Right cardiac atrium (tissue), 5 donors: Measurements from ENCODE around the gene FOXI1. TPM values are rescaled to one million over a fixed set of nuclear protein-coding genes. Genes with fewer than 3 reads are reported as not detected.

ENCODE experiments used
- ATAC-seq, 2 donors: fragments of 200-7000 bp; cut with Tn5 transposase; one replicate each; pipeline versions ENCODE4 v1.8.0 to v1.9.1; 2020; ENCODE audit warnings: moderate library complexity in 2 of 2, mild to moderate bottlenecking in 1 of 2
- DNase-seq, 3 donors: peaks; one replicate each; pipeline ENCODE4 v3.0.0-alpha.2; 2020
- H3K27ac ChIP-seq: one replicate; pipeline ENCODE4 v1.5.1; 2013; ENCODE audit warnings: mild to moderate bottlenecking, low read length, control low read depth, moderate library complexity
- H3K27me3 ChIP-seq: one replicate; pipeline ENCODE4 v1.6.1; 2013; ENCODE audit not compliant: control insufficient read depth, insufficient read depth
- H3K4me1 ChIP-seq: one replicate; pipeline ENCODE4 v1.6.1; 2013; ENCODE audit warnings: low read length; ENCODE audit not compliant: control insufficient read depth, insufficient read depth
- H3K4me3 ChIP-seq: one replicate; pipeline ENCODE4 v1.5.1; 2013; ENCODE audit warnings: low read length, control low read depth
- H3K9me3 ChIP-seq: one replicate; pipeline ENCODE4 v1.6.1; 2013; ENCODE audit warnings: low read length; ENCODE audit not compliant: control insufficient read depth
- whole genome bisulfite sequencing: extraction: QIAGEN DNeasy Blood & Tissue Kit; methylation state at CpG from one replicate; pipeline ENCODE4 v1.1.7; 2013; 5-methylcytosine and 5-hydroxymethylcytosine counted together
- intact Hi-C, 4 donors: fragments of 100-400 bp; cut with DNase I; formaldehyde crosslinking; loops; one replicate each; pipeline versions ENCODE4 v1.11.0 to v1.14.0; 2022 to 2023
- polyA plus RNA-seq: library from polyadenylated mRNA; stranded (reverse); fragments of 200-250 nt; gene quantifications from one replicate; pipeline ENCODE4 v1.2.3, GENCODE V29; 2013
- total RNA-seq, 4 donors: library from RNA; stranded (reverse); fragmentation: NEBNext Ultra II Directional; extraction: Animal tissue kit (Norgen Biotek cat#: 25700); gene quantifications; one replicate each; pipeline ENCODE4 v1.2.1, GENCODE V29; 2021
- donor health status: healthy with polysubstance abuse.
- donor health status: DM: no; HTN: yes; CAD: no.
- donor health status: DM: no; HTN: no; CAD: no.
- donor health status: DM: no; HTN: yes; CAD: no; lungs with severe emphysema.
- donor health status: DM: yes; HTN: yes; CAD: no.

The FOXI1 gene
- total and polyA plus RNA-seq, 5 donors: not detected

DNA sequence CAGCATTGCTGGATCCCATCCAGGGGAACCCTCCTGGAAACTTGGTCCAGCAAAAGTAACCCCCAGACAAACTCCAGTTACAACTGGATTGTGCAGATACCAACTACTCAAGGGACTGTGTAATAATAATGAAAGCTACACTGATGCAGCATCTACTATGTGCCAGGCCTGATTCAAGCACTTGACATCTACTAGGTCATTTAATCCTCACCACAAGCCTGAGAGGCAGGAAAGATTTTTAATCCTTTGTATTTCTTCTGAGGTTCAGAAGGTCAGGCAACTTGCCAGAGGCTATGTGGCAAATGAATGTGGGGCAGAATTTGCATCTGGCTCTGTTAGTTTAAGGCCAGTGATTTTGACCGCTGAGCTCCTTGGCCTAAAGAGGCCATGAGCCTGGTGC is 29.5 kb upstream of the FOXI1 start:
- Histone ChIP-seq H3K27ac (no peak overlapping the region), H3K9me3 (no peaks in the 10 kb centered on the region), H3K4me1 (no peaks in the 10 kb centered on the region), H3K4me3 (no peak overlapping the region), H3K27me3 (no peaks in the 10 kb centered on the region)
- intact Hi-C loops: loop anchor here in 1 of 4 donors (10.0 kb wide), 1 partner anchor 381 kb away; no protein-coding TSS in a partner anchor
- no peak for ATAC-seq
- 48% methylated on average over 1 of the region's 1 CpG for WGBS
- no peak for DNase-seq

DNA sequence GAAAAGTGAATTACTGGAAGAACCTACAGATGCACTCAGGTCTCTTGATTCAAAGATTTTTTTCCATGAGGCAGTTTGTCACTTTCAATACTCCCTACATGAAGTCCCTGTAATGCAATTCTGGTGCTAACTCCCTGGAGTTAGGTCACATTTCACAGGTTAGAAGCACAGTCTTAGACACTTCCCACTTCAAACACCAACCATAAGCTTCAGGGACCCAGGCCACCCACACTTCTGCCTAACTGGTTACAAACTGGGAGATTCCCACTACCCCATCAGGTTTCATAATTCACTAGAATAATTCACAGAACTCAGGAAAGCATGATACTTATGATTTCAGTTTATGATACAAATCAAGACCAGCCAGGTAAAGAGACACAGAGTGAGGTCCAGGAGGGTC is 29.0 kb upstream of the FOXI1 start:
- Histone ChIP-seq H3K27ac (no peak overlapping the region), H3K27me3 (no peaks in the 10 kb centered on the region), H3K4me1 (no peaks in the 10 kb centered on the region), H3K4me3 (no peak overlapping the region), H3K9me3 (no peaks in the 10 kb centered on the region)
- ATAC-seq: no peak
- DNase-seq: no peak
- intact Hi-C loops: loop anchor here in 1 of 4 donors (10.0 kb wide), 1 partner anchor 382 kb away; no protein-coding TSS in a partner anchor

DNA sequence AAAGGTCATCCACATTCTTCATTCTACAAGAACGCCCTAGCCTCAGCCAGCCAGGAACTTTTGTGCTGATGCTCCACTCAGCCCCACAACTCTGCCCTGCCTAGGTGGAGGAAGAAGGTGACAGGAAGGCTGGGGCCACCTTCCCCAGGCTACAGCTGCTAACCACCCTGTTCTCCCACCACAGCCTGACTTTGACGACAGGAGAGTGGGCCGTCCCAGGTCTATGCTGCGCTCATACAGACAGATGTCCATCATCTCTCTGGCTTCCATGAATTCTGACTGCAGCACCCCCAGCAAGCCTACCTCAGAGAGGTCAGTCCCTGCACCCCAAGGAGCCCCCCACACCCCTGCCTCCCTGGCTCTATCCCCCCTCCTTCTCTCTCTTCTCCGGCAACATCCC is 28.2 kb upstream of the FOXI1 start:
- ATAC-seq (no peak), DNase-seq (no peak)
- intact Hi-C loops: loop anchor here in 1 of 4 donors (10.0 kb wide), 1 partner anchor 383 kb away; no protein-coding TSS in a partner anchor

DNA sequence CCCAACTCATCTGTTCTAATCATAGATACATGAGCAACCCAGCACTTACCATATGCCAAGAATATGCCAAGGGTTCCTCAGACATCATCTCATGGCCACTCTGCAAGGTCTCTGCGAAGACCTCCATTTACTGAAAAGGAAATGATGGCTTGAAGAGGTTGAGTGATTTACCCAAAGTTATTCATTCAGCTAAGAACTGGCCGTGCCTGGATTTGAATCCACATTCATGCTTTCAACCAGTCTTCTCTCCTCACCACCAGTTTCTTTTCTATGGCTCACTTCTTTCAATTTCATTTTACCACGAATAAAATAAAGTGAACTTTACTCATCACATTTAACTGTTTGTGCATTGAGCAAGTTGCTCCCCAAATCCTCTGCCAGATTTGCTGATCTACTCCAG is 27.2 kb upstream of the FOXI1 start:
- Histone ChIP-seq H3K4me3 (no peak overlapping the region), H3K9me3 (no peaks in the 10 kb centered on the region), H3K27ac (no peak overlapping the region), H3K4me1 (no peaks in the 10 kb centered on the region), H3K27me3 (no peaks in the 10 kb centered on the region)
- DNase-seq: no peak
- intact Hi-C loops: loop anchor here in 1 of 4 donors (10.0 kb wide), 1 partner anchor 384 kb away; no protein-coding TSS in a partner anchor
- 82% methylated on average over 3 of the region's 3 CpGs for WGBS
- ATAC-seq: no peak

More for the DNA sequence above, 28.2 kb upstream of the FOXI1 start:
- Histone ChIP-seq H3K4me3 (no peak overlapping the region), H3K9me3 (no peaks in the 10 kb centered on the region), H3K27ac (no peak overlapping the region), H3K27me3 (no peaks in the 10 kb centered on the region), H3K4me1 (no peaks in the 10 kb centered on the region)
- WGBS: 91% methylated on average over 5 of the region's 5 CpGs

DNA sequence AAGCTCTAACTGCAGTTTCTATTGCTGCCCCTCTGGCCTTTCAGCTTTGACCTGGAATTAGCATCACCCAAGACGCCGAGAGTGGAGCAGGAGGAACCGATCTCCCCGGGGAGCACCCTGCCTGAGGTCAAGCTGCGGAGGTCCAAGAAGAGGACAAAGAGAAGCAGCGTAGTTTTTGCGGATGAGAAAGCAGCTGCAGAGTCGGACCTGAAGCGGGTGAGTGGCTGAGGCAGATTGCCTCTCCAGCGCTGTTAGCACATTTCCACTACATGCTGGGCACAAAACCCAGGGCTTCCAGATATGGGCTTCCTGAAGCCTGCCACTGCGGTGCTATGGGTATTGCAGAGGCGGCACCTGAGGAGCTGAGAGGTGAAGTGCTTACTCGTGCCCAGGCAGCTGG is 26.8 kb upstream of the FOXI1 start:
- WGBS: 80% methylated on average over 13 of the region's 13 CpGs
- intact Hi-C loops: loop anchor here in 1 of 4 donors (10.0 kb wide), 1 partner anchor 384 kb away; no protein-coding TSS in a partner anchor

DNA sequence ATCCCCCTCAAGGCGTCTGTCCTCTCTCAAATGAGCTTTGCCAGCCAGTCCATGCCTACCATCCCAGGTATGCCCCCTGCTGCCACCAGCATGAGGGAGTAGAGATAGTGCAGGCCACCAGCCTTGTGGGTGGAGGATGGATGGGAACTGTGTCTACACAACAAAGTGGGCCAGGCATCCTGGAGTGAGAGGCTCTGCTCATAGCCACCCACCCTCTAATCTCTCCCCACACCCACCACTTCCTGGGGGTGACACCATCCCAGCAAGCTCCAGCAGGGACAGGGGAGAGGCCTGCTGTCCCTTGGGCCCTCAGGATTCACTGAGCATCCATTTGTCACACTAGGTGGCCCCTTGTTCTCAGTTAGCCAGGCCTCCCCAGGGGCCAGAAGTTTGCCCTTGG is 25.5 kb upstream of the FOXI1 start:
- Histone ChIP-seq H3K4me1 (no peaks in the 10 kb centered on the region), H3K27me3 (no peaks in the 10 kb centered on the region), H3K27ac (no peak overlapping the region), H3K4me3 (no peak overlapping the region), H3K9me3 (no peaks in the 10 kb centered on the region)
- intact Hi-C loops: loop anchor here in 1 of 4 donors (10.0 kb wide), 1 partner anchor 295 kb away; no protein-coding TSS in a partner anchor
- no peak for ATAC-seq
- WGBS: 97% methylated on average over 1 of the region's 1 CpG
- no peak for DNase-seq

More for the DNA sequence above, 26.8 kb upstream of the FOXI1 start:
- ATAC-seq: no peak
- H3K4me1 ChIP-seq: no peaks in the 10 kb centered on the region
- no peak overlapping the region for H3K27ac ChIP-seq
- DNase-seq: no peak
- H3K27me3 ChIP-seq: no peaks in the 10 kb centered on the region
- no peak overlapping the region for H3K4me3 ChIP-seq
- no peaks in the 10 kb centered on the region for H3K9me3 ChIP-seq

DNA sequence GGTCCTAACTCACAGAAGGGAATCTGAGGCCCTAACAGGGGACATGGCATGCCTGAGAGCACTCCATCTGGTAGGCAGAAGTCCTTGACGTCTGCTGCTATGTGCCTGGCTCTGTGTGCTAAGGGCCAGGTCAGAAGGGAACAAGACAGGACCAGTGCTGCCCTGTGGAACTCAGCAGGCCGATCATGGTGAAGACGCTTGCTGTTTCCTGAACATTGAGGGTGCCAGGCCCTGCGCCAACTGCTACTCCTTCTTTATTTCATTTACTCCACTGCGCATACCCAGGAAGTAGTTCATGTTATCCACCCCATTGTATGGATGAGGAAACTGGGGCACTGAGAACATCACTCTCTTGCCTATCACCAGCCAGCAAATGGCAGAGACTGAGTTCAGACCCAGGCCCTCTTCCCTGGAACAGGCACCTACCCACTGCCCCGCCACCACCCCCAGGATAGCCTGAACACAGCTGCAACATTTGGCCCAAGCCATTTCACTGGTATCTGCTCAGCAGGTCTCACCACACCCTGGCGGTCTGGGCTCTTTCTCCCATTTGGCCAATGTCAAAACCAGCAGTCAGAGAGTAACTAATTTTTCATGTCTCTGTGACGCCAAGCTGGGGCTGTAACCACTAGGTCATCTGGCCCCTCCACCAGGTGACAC is 24.8 kb upstream of the FOXI1 start:
- intact Hi-C loops: loop anchor here in 1 of 4 donors (10.0 kb wide), 1 partner anchor 294 kb away; no protein-coding TSS in a partner anchor

DNA sequence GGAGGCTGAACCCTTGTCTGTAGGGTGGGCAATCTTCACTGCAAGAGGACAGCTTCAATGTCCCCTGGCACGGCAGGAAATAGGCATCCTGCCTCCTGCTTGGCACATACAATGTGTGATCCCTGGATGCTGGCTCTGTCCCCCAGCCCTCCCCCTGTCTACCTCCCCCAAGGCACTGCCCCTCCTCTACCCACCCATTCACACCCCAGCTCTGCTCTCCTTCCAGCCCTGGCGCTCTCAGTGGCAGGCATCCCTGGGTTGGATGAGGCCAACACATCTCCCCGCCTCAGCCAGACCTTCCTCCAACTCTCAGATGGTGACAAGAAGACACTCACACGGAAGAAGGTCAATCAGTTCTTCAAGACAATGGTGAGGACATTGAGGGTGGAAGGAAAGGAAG is 24.1 kb upstream of the FOXI1 start:
- intact Hi-C loops: loop anchor here in 1 of 4 donors (10.0 kb wide), 1 partner anchor 293 kb away; no protein-coding TSS in a partner anchor

More for the DNA sequence above, 24.8 kb upstream of the FOXI1 start:
- DNase-seq (no peak), ATAC-seq (no peak)
- no peaks in the 10 kb centered on the region for H3K27me3 ChIP-seq
- no peaks in the 10 kb centered on the region for H3K4me1 ChIP-seq
- H3K9me3 ChIP-seq: no peaks in the 10 kb centered on the region
- WGBS: 80% methylated on average over 8 of the region's 8 CpGs
- H3K27ac ChIP-seq: no peak overlapping the region
- no peak overlapping the region for H3K4me3 ChIP-seq

DNA sequence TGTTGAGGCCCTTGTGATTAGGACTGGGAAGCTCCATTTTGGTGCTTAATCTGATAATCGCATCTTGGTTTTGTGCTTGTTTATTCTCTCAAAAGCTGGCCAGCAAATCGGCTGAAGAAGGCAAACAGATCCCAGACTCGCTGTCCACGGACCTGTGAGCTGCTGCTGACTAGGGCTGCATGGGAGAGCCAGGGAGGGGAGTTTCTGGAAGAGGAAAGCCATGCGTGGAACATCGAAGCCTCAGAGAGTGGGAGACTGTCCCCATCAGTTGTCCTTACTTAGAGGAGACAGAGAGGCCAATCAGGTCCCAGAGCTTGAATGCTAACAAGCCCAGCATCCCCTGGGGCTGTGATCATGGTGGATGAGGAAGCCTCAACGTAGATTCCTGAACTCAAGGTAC is 23.0 kb upstream of the FOXI1 start:
- ATAC-seq (no peak), DNase-seq (no peak)
- Histone ChIP-seq H3K27ac (no peak overlapping the region), H3K9me3 (no peaks in the 10 kb centered on the region), H3K27me3 (no peaks in the 10 kb centered on the region), H3K4me1 (no peaks in the 10 kb centered on the region), H3K4me3 (no peak overlapping the region)
- intact Hi-C loops: loop anchor here in 1 of 4 donors (10.0 kb wide), 1 partner anchor 292 kb away; no protein-coding TSS in a partner anchor
- WGBS: 91% methylated on average over 7 of the region's 7 CpGs

More for the DNA sequence above, 24.1 kb upstream of the FOXI1 start:
- ATAC-seq: no peak
- 87% methylated on average over 4 of the region's 4 CpGs for WGBS
- DNase-seq: no peak
- Histone ChIP-seq H3K27ac (no peak overlapping the region), H3K4me1 (no peaks in the 10 kb centered on the region), H3K4me3 (no peak overlapping the region), H3K9me3 (no peaks in the 10 kb centered on the region), H3K27me3 (no peaks in the 10 kb centered on the region)

DNA sequence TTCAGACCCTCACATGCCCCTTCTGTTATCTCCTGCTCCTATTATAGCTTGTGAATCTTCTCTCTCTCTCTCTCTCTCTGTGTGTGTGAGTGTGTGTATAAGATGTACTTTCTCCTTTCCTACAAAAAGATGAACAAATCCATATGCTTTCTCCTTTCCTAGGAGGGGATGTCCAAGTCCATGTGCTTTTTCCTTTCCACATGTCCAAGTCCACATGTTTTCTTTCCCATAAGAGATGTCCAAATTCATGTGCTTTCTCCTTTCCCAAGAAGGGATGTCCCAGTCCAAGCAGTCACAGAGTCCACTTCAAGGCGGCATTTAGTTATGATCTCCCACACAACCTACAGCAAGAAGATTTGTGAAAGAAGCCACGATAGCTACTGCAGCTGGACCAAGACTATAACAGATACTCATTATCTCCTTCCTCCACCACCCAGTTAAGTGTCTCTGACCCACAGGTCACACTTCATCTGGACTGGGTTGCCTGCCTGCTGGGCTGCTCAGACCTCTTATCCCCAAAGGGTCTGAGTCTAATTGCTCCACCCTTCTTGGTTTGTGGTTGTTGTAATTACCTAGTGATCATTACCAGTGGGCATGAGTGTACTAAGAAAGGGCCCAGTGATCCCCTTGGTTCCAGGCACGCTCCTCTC is 18.4 kb upstream of the FOXI1 start:
- DNase-seq: no peak
- Histone ChIP-seq H3K27ac (no peak overlapping the region), H3K4me3 (no peak overlapping the region), H3K4me1 (no peaks in the 10 kb centered on the region), H3K9me3 (no peaks in the 10 kb centered on the region), H3K27me3 (no peaks in the 10 kb centered on the region)
- intact Hi-C loops: loop anchor here in 1 of 4 donors (10.0 kb wide), 1 partner anchor 288 kb away; no protein-coding TSS in a partner anchor
- ATAC-seq: no peak
- WGBS: 77% methylated on average over 3 of the region's 3 CpGs
